Stimulated activated CD8-positive, alpha-beta memory T cell treated with anti-CD3 and anti-CD28 coated beads, Interleukin-12 subunit alpha, Interleukin-12 subunit beta, amount 100 ng/mL, for 24 hours (primary cell): ENCODE measurements around the gene RTN4RL1.
"Not testable (repeated sequence)": the region's sequence is repeated elsewhere in the genome, so short reads cannot be mapped to it uniquely, and the experiment has no call there.

Experiments
- DNase-seq: peaks from one replicate; pipeline ENCODE4 v3.0.0-alpha.2; 2020; ENCODE audit errors: extremely low read depth

The RTN4RL1 gene

DNA sequence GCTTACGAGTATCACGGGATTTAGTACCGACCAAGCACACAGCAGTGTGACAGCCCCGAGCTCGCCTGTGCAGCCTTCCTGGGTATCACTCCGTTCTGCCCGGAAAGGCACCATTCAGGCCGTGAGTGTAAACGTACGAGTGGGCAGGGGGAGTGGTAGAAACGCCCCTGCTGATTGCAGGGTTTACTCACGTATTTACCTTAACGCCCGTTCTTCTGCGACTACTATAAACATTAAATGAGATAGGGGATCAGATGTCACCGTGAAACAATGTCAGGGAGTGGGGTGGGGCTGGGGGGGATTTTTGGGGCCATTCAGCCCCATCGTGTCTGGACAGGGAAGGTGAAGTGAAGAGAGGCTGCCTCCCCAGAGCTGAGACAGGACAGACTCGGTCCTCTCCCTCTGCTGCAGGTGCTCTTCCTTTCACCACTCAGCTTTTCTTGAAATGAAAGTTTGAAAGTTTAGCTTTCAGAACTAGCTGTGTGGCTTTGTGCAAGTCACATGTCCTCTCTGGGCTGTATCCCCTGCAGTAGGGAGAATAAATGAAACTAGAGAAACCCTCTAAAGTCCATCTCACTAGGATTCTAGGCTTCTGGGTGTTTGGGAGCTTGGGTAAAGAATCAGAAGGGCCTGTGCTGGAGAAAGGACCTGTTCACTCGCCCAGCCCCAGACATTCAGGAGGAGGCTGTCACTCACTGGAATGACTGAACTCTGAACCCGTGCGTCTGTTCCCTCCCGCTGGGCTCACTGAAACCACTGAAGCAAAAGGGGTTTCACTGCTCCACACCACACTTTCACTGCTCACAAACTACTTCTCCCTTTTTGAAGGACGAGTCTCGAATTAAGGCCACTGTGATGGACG, 128.7 kb downstream of the RTN4RL1 start:
- DNase-seq: no peak

DNA sequence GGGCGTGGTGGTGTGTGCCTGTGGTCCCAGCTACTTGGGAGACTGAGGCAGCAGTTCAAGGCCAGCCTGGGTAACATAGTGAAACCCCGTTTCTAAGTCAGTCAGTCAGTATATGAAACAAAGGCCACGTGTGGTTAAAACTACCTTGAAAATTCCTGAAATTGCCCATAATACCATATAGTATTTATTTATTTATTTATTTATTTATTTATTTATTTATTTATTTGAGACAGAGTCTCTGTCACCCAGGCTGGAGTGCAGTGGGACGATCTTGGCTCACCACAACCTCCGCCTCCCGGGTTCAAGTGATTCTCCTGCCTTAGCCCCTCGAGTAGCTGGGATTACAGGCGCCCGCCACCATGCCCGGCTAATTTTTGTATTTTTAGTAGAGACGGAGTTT, 129.7 kb downstream of the RTN4RL1 start:
- DNase-seq: not testable (repeated sequence)

DNA sequence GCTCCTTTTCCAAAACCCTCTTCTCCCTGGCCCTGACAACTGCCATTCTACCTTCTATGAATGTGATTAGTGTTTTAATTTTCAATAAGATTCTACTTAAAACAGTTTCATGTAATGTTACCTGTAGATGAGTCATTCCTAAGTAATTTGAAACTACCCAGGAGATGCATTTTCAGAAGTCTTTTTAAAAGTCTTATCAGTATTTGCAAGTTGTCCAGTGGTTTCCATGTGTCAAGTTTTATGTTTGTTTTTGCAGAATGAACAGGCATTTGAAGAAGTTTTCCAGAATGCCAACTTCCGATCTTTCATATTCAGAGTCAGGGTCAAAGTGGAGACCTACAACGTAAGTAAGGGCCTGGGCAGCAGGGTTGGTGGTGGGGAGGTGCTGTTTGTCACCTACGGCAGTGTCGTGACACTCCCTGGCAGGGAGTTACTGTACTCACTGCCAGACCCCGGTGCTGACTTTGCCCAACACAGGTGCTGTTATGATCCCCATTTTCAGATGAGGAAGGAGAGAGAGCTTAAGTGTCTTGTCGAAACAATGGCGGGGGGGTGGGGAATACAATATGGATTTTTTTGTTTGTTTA, 130.3 kb downstream of the RTN4RL1 start:
- DNase-seq: no peak

DNA sequence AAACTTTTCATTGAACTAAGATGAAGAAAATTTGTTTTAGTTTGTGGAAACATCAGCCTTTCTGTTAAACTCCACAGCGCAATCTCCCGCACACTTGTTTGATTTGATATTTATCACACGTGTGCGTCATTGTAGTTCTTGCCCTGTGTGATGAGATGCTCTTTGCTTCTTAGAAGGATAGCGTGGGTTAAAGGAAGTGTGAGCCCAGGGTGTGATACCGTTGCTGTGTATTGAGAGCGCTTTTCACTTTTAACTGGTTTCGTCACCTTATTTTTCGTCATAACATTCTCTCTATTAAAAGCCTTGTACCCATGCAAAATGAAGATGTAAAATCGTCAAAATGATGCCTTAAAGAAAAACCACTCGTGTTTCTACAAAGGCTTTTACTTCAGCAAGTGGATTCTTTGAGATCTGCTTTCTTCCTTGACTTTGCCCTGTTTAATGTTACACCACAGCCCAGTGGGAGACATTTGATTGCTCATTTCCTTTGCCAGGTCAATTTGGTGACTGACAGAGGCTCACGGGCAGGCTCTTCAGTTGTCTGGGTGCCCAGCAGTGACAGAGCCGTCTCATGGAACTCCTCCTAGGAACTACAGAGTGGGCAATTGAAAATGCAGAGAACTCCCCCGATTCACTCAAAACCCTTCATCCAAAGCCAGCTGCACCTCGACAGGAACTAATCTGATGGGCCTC, 134.2 kb downstream of the RTN4RL1 start:
- DNase-seq: no peak

GRCh38 chr17:1888741-1889140, 136.4 kb downstream of the RTN4RL1 start:
- no peak for DNase-seq
